ENCODE results near the gene RNASEH2A.

The RNASEH2A gene

GRCh38 chr19:12806242-12807081, at the start of gene RNASEH2A:
Gene RNASEH2A, plus strand, starts transcription at chr19:12806584. Its CDS starts 90 bp downstream, at chr19:12806674.
- DNase-seq, result peak; percentile 47

GRCh38 chr19:12757544-12758274, 48.7 kb upstream of the RNASEH2A start:
- DNase-seq, result peak; percentile 22

GRCh38 chr19:12759686-12760085, 46.7 kb upstream of the RNASEH2A start:
- no peak for DNase-seq

- no peak for DNase-seq
Observed at GRCh38 chr19:12763100-12763499, 43.3 kb upstream of the RNASEH2A start.

- DNase-seq, result no peak
Observed at GRCh38 chr19:12764698-12765097, 41.7 kb upstream of the RNASEH2A start.

GRCh38 chr19:12766051-12766521, 40.3 kb upstream of the RNASEH2A start:
- DNase-seq, result no peak

- DNase-seq, result no peak
Observed at GRCh38 chr19:12767150-12767549, 39.2 kb upstream of the RNASEH2A start.

GRCh38 chr19:12767666-12768065, 38.7 kb upstream of the RNASEH2A start:
- DNase-seq, result no peak

GRCh38 chr19:12769689-12770088, 36.7 kb upstream of the RNASEH2A start:
- DNase-seq, result no peak

- DNase-seq, result no peak
Observed at GRCh38 chr19:12770922-12771321, 35.5 kb upstream of the RNASEH2A start.

GRCh38 chr19:12772323-12772722, 34.1 kb upstream of the RNASEH2A start:
- no peak for DNase-seq

- DNase-seq, result no peak
Observed at GRCh38 chr19:12773571-12773970, 32.8 kb upstream of the RNASEH2A start.

- DNase-seq, result peak; percentile 72
Observed at GRCh38 chr19:12774588-12775555, 31.5 kb upstream of the RNASEH2A start, which contains the start of gene HOOK2. Gene HOOK2, minus strand, starts transcription at chr19:12775552. Its CDS starts 103 bp downstream, at chr19:12775449.

- peak; percentile 38 for DNase-seq
Observed at GRCh38 chr19:12777217-12778016, 29.0 kb upstream of the RNASEH2A start.

- no peak for DNase-seq
Observed at GRCh38 chr19:12778017-12778904, 28.1 kb upstream of the RNASEH2A start.

GRCh38 chr19:12778905-12779161, 27.6 kb upstream of the RNASEH2A start:
- no peak for DNase-seq

GRCh38 chr19:12779162-12779993, 27.0 kb upstream of the RNASEH2A start:
- no peak for DNase-seq

- no peak for DNase-seq
Observed at GRCh38 chr19:12782174-12782423, 24.3 kb upstream of the RNASEH2A start.

- no peak for DNase-seq
Observed at GRCh38 chr19:12782424-12783290, 23.7 kb upstream of the RNASEH2A start.

All from NCI-H2029 treated with DMSO at 0.1 percent for 48 hours (cell line).